CD4-positive, alpha-beta T cell treated with Interferon gamma for 1 hour (primary cell): ENCODE measurements around the gene CREG1.
A peak's percentile ranks its signal among the peaks of the same experiment; 100 is the strongest.
"Not testable (repeated sequence)": the region's sequence is repeated elsewhere in the genome, so short reads cannot be mapped to it uniquely, and the experiment has no call there.

Source experiments
- DNase-seq: peaks from one replicate; pipeline ENCODE4 v3.0.0-alpha.2; 2020

CREG1 gene

DNA sequence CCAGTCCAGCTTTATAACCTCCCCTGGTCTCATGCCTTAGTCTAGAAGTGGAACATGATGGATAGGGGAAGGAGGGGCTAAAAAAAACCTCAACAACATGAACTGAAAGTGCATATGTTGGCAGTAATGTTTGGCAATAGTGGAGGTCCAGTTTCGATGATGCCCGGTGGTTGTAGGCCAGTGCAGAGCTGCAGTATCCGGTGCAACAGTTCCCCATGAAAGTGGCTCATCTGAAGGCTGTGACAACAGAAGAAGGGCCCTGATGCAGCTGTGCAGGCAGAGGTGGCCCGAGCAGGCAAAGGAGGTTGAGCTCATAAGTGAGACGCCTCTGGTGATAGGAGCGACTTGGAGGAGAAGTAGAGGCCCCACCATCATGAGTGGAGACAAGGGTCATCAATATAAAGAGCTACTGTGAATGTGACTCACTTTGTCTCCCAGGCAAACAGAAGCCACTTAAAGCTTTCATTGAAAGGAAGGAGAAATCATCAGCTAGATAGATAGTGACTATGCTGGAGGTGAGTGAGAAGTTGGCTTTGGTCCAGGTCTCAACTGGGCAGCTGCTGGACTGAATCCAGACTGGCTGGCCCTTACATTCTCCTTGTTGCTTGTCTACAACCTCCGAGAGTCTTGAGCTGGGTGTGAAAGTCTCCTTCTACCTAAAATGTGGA, 10.2 kb upstream of the CREG1 start:
- peak; percentile 45 for DNase-seq

GRCh38 chr1:167562702-167563101, 9.1 kb upstream of the CREG1 start:
- DNase-seq = no peak

GRCh38 chr1:167561753-167562152, 8.2 kb upstream of the CREG1 start:
- DNase-seq = no peak

DNA sequence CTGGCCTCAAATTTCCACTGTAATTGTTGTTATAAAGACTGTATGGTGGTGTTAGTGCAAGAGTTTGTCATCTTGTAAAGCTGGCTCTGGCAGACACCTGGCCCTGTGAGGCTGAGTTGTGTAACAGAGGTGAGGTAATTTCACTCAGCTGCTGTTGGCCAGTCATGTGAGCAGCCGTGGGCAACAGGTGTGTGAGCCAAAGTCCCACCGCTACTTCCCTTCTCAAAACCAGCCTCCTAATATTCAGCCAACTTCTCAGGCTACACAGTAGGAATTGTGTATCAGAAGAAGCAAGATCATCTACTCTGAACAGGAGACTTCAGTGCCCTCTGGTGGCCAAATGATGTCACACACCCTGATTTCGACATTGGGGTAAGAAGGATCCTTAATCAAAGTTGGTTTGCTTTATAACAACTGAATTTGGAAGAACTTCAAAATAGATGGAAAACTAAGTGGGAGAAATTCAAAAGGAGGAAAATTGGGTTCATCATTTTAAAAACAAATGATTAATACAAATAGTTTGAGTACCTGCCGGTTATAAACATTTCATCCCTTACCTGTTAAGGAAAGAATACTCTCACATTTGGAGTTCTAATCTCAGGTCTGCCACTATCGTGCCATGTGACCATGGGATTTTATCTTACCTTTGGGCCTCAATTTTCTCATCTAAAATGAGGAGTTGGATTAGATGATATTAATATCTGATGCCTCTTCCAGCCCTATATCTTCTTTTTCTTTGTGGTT, 2.6 kb upstream of the CREG1 start:
- peak; percentile 70 for DNase-seq

- not testable (repeated sequence) for DNase-seq
Observed at GRCh38 chr1:167555072-167555471, 1.5 kb upstream of the CREG1 start.

DNA sequence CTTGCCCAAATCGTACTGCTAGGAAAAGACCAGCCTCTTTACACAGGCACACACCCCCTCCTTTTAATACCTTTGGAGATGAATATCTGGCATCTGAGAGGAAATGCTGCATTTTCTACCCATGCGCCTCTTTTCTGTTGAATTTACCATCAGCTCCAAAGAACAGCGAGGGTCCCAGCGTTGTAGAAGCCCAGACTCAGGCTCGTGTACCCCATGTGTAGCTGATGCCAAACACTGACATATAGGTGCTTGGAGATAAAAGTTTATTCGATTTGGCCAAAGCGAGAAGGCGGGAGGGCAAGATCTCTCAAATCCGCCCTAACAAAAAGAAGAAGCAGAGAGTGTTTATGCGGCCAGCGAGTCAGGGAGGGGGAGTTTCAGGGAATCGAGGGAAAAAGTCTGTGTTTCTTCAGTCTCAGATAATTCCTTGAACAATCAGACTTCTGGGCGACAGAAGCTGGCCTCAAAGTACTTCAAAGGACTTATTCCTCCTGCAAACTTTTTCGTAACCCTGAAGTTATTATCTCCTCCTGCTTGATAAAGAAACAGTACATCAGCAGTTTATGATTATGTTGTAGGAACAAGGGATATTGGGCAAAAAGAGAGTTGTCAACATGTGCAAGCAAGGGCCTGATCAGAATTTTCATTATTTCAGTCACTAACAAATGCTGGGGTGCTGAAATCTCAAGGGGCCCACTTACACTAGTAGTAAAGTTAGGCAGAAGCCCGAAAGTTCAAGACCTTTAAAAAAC, 642 bp upstream of the CREG1 start:
- DNase-seq = no peak

DNA sequence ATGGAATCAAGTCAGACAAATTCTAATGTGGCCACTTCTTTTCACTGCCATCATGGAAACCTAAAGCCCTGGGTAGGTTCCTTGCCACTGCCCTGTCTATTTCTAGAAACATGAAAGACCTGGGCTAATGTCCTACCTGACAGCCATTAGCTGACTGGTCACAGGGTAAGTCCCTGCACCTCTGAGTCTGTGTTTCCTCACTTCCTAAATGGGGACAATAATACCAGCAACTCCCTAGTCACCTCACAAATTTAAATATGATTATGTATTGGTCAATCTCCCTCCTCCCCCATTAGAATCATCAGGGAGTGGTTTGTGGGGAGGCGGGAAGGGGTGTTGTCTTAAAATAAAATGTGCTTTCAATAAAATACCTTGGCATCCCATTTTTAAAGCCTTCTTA, 2.2 kb downstream of the CREG1 start:
- DNase-seq = no peak

- no peak for DNase-seq
Observed at GRCh38 chr1:167548059-167548932, 5.3 kb downstream of the CREG1 start.

DNA sequence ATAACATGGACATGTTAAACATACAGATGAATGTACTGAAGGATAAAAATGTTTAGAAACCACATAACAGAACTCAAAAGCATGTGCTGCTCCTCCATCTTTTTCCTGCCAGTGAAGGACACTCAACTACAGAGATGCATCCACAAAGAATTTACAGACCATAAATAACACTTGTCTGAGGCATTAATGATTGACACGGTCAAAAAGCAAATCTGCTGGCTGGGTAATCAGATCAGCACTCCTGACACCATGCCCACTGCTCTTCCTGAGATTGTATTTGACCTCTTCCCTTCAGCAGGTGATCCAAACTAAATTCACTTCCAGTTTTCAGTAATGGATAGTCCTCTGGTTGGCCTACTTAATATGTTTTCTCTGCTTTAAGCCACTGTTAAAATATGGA, 6.6 kb downstream of the CREG1 start:
- no peak for DNase-seq

DNA sequence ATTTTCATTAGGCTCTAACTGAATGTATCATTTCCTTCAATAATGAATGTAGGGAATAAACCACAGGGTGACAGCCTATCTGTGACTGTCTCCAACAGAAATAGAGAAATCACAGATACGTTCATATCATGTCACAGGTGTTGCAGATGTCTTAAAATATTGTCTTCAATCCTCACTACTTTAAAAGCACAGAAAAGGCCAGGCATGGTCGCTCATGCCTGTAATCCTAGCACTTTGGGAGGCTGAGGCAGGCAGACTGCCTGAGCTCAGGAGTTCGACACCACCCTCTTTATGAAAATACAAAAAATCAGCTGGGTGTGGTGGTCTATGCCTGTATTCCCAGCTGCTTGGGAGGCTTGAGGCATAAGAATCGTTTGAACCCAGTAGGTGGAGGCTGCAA, 8.2 kb downstream of the CREG1 start:
- no peak for DNase-seq

- no peak for DNase-seq
Observed at GRCh38 chr1:167544447-167545093, 9.0 kb downstream of the CREG1 start.

- no peak for DNase-seq
Observed at GRCh38 chr1:167543199-167543990, 10.2 kb downstream of the CREG1 start.

DNA sequence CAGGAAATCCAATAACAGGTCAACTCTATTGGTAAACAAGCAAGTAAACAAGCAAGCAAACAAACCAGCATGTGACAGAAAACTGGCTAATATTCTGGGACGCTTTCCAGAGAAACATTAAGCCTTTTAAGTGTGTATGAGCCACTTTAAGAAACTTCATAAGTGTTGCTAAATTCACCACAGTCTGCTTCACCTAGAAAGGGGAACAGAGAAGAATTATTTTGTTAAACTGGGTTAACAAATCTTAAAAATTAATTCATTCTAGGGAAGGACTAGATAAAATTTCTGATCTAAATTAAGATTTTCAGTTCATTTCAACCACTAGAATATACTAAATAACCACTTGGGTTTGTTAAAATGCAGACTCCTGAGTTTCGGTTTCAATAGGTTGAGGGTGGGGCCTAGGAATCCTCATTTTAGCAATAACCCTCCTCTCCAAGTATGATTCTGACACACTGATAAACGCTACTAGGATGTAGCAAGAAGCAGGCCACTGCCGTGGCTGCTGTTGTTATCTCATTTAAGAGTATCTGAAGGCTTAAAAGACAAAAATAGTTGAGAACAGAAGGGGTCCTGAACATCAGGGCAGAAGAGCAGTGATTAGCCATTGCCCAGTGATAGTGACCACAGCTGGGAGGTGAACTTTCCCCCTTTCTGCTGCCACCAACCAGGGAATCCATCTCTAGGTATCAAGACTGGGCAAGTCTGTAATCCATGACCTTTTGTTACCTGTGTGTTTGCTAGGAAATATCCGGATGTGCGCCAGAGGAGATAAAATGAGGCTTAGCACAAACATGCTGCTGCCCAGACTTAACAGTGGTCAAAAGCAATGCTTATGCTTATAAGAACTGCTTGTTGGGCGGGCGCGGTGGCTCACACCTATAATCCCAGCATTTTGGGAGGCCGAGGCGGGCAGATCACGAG, 11.2 kb downstream of the CREG1 start:
- DNase-seq = no peak

GRCh38 chr1:167541610-167542009, 12.0 kb downstream of the CREG1 start:
- no peak for DNase-seq

DNA sequence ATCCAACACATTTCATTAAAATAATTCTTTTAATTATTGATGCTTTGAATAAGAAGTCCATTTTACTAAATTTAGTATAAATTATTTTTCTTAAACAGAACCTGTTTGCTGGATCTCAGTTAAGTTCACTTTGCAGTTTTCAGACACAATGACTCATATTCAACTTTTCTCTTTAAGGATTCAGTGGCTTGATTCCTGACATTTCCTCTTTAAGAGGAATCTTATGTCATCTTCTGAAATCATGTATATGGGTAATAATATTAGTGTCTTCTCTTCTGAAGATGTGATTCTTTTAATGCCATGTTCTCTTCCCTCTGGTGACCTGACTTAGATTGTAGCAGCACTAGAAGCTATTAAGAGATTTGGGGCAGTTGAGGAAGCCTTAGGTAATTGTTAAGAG, 12.6 kb downstream of the CREG1 start:
- DNase-seq = no peak

DNA sequence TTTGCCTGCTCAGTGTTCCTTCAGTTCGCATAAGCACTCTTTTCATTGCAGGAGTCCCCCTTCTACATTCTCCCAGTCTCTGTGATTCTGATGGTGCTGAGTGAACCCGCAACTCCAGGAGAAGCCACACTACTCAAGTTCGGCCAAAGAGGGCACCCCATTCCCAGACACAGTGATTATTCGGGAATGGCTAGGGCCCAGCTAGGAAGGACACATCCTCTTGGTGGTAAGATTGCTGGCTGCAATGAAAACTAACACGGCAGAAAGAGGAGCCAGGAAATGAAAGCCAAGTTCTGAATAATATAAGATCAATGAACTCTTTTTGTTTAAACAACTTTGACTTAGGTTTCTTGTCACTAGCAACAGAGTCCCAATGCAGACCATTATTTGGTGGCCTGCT, 14.9 kb downstream of the CREG1 start:
- DNase-seq = no peak

GRCh38 chr1:167533851-167534300, 19.7 kb downstream of the CREG1 start:
- peak; percentile 48 for DNase-seq

- DNase-seq = no peak
Observed at GRCh38 chr1:167532964-167533824, 20.4 kb downstream of the CREG1 start.

GRCh38 chr1:167532375-167532774, 21.2 kb downstream of the CREG1 start:
- no peak for DNase-seq
